Eye (tissue), 1 donor: ENCODE data around the gene NPC2.

Experiments
- DNase-seq: peaks from one replicate; pipeline ENCODE4 v3.0.0-alpha.2; 2015

Gene NPC2

GRCh38 chr14:74501691-74502090 lies 8.6 kb upstream of the NPC2 start:
- DNase-seq = no peak

- peak; percentile 90 for DNase-seq
Observed at GRCh38 chr14:74501135-74501614, 8.1 kb upstream of the NPC2 start.

GRCh38 chr14:74500417-74501134 lies 7.5 kb upstream of the NPC2 start:
- peak; percentile 31 for DNase-seq

GRCh38 chr14:74495356-74495755 lies 2.3 kb upstream of the NPC2 start:
- DNase-seq = no peak

- peak; percentile 99 for DNase-seq
Observed at GRCh38 chr14:74493343-74494261, 497 bp upstream of the NPC2 start, which contains the start of gene ISCA2. ISCA2 (plus strand) TSS chr14:74493765; CDS start chr14:74493775, 10 bp downstream.

GRCh38 chr14:74491956-74492775 lies 939 bp downstream of the NPC2 start:
- DNase-seq = peak; percentile 62

GRCh38 chr14:74490486-74490885 lies 2.6 kb downstream of the NPC2 start:
- DNase-seq = no peak

- DNase-seq = no peak
Observed at GRCh38 chr14:74488786-74489397, 4.2 kb downstream of the NPC2 start.

GRCh38 chr14:74486164-74486563 lies 6.9 kb downstream of the NPC2 start:
- DNase-seq = no peak

GRCh38 chr14:74483321-74483720 lies 9.8 kb downstream of the NPC2 start:
- DNase-seq = no peak

GRCh38 chr14:74482571-74482970 lies 10.5 kb downstream of the NPC2 start:
- DNase-seq = no peak

GRCh38 chr14:74480046-74480445 lies 13.1 kb downstream of the NPC2 start:
- no peak for DNase-seq

- peak; percentile 73 for DNase-seq
Observed at GRCh38 chr14:74478996-74479635, 14.0 kb downstream of the NPC2 start.

- peak; percentile 29 for DNase-seq
Observed at GRCh38 chr14:74476607-74477006, 16.5 kb downstream of the NPC2 start.

GRCh38 chr14:74476107-74476506 lies 17.0 kb downstream of the NPC2 start:
- no peak for DNase-seq

GRCh38 chr14:74475678-74476077 lies 17.4 kb downstream of the NPC2 start:
- no peak for DNase-seq

- peak; percentile 24 for DNase-seq
Observed at GRCh38 chr14:74474376-74474775, 18.7 kb downstream of the NPC2 start.

GRCh38 chr14:74472601-74473000 lies 20.5 kb downstream of the NPC2 start:
- no peak for DNase-seq

GRCh38 chr14:74469548-74470518 lies 23.3 kb downstream of the NPC2 start:
- DNase-seq = no peak

GRCh38 chr14:74468513-74468912 lies 24.6 kb downstream of the NPC2 start:
- no peak for DNase-seq

- no peak for DNase-seq
Observed at GRCh38 chr14:74465335-74465734, 27.8 kb downstream of the NPC2 start.
